KOPT-K1 (cell line): Measurements from ENCODE around the gene GALNT14.

Experiments used
- H3K27ac ChIP-seq: fragments of 200-600 bp; sonication (generic); 2 replicates; pipeline ENCODE4 v1.5.1; 2016; ENCODE audit warnings: antibody characterized with exemption, mild to moderate bottlenecking, low read depth, low read length; ENCODE audit not compliant: poor library complexity, severe bottlenecking
- H3K36me3 ChIP-seq: fragments of 200-600 bp; sonication (generic); 2 replicates; pipeline ENCODE4 v1.5.1; 2017; ENCODE audit warnings: antibody characterized with exemption, mild to moderate bottlenecking, low read length, moderate library complexity; ENCODE audit not compliant: insufficient read depth
- H3K9me3 ChIP-seq: fragments of 200-600 bp; sonication (generic); 2 replicates; pipeline ENCODE4 v1.5.1; 2017; ENCODE audit warnings: antibody characterized with exemption, low read length, mild to moderate bottlenecking; ENCODE audit not compliant: insufficient read depth, poor library complexity, severe bottlenecking

GALNT14 gene

DNA sequence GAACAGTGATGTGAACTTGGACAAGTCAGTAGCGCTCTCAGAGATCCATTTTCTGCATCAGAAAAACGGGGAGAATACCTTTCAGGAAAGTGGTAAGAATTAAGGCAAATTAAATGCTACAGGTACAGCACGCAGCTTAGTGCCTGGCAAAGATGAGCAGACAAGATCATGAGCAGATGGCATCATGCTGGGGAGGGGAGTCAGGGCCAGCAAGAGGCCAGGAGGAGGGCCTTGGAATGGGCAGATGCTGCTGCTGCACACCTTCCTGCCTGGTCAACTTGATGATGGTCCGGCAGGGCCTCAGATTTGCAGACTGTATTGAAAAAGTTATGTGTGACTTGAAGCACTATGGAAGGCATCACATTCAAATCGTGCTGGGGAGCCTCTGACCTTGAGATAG, 72.9 kb downstream of the GALNT14 start:
- no peak overlapping the region for H3K27ac ChIP-seq
- no peaks in the 10 kb centered on the region for H3K9me3 ChIP-seq
- H3K36me3 ChIP-seq, result no peaks in the 10 kb centered on the region

DNA sequence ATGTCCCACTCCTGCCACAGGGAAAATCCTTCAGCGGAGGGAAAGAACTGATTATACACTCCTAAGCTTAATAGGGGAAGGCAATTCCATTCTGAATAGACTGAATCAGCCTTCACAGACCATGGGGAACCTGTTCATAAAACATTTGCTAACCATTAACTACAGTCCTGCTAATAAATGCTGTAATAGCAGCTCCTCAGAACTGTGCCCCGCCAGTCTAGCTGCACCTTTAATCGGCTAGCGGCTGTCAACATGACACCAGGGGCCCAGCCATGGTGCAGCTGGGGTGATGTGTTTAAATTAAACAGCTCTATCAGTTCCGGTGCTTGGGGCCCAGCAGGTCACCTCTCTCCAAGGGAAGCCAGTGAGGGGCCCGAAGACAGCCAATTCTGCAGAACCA, 77.8 kb downstream of the GALNT14 start:
- H3K9me3 ChIP-seq, result no peaks in the 10 kb centered on the region
- H3K36me3 ChIP-seq, result no peaks in the 10 kb centered on the region
- H3K27ac ChIP-seq, result no peak overlapping the region

- Histone ChIP-seq H3K36me3 (no peaks in the 10 kb centered on the region), H3K27ac (no peak overlapping the region), H3K9me3 (no peaks in the 10 kb centered on the region)
Observed at GRCh38 chr2:31058096-31059035, 79.9 kb downstream of the GALNT14 start.

- Histone ChIP-seq H3K9me3 (no peaks in the 10 kb centered on the region), H3K36me3 (no peaks in the 10 kb centered on the region), H3K27ac (no peak overlapping the region)
Observed at GRCh38 chr2:31057691-31058090, 80.5 kb downstream of the GALNT14 start.

DNA sequence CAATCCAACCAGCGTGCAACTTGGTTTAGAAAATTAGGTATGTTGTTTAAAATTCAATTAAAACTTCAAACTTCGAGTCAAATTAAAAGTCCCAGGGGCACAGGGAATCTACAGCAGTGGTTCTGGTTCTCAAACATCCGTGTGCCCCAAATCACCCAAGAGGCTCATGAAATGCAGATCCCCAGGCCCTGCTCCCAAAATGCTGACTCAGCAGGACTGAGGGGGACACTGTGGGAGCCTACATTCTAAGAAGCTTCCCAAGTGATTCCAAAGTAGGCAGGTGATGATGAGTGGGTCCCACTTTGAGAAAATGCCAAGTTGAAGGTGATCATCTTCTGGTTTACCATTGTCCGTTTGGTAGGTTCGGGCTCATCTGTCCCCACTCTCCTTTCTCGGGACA, 82.3 kb downstream of the GALNT14 start:
- H3K9me3 ChIP-seq, result no peaks in the 10 kb centered on the region
- H3K27ac ChIP-seq, result no peak overlapping the region
- H3K36me3 ChIP-seq, result no peaks in the 10 kb centered on the region

DNA sequence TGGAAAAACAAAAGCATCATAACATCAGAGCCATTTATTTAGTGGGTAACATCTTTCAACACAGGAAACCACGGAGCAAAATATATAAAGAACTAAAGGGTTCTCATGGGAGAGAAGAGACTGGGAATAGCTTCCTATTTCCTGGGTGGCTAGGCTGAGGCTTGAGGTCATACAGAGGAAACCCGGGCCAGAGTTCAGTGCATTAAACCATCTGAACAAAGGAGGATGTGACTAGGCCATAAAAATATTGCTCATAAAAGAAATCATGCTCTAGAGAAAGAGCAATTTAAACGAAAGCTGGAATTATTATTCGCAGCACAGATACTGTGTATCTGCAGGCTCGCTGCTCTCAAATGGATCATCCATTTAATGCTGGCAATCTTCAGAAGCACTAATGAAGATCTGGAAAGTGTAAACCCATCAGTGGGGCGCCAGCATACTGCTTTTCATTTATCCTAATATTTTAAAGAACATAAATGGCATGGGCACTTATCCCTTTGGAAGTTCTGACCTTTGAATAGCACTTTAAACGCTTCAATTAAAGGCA, 83.3 kb downstream of the GALNT14 start:
- Histone ChIP-seq H3K9me3 (no peaks in the 10 kb centered on the region), H3K27ac (no peak overlapping the region), H3K36me3 (no peaks in the 10 kb centered on the region)

GRCh38 chr2:31053929-31054782, 84.1 kb downstream of the GALNT14 start:
- Histone ChIP-seq H3K27ac (no peak overlapping the region), H3K36me3 (no peaks in the 10 kb centered on the region), H3K9me3 (no peaks in the 10 kb centered on the region)

DNA sequence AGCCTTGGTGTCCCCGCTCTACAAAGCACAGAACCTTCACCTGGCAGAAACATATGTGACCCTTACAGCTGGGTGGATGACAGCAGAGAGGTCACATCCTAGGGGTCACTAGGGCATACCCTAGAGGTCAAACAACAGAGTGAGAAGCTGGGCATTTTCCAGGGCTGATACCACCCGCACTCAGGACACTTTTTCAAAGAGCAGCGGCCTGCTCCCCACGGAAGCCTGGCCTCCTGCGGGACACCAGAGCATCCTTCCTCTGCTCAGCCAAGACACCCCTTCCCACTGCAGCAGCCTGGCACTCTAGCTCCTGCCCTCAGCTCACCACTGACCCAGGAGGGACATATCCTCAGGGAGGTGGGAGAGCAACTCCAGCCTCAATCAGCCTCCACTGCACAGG, 86.0 kb downstream of the GALNT14 start:
- H3K9me3 ChIP-seq, result no peaks in the 10 kb centered on the region
- H3K36me3 ChIP-seq, result no peaks in the 10 kb centered on the region
- no peak overlapping the region for H3K27ac ChIP-seq

DNA sequence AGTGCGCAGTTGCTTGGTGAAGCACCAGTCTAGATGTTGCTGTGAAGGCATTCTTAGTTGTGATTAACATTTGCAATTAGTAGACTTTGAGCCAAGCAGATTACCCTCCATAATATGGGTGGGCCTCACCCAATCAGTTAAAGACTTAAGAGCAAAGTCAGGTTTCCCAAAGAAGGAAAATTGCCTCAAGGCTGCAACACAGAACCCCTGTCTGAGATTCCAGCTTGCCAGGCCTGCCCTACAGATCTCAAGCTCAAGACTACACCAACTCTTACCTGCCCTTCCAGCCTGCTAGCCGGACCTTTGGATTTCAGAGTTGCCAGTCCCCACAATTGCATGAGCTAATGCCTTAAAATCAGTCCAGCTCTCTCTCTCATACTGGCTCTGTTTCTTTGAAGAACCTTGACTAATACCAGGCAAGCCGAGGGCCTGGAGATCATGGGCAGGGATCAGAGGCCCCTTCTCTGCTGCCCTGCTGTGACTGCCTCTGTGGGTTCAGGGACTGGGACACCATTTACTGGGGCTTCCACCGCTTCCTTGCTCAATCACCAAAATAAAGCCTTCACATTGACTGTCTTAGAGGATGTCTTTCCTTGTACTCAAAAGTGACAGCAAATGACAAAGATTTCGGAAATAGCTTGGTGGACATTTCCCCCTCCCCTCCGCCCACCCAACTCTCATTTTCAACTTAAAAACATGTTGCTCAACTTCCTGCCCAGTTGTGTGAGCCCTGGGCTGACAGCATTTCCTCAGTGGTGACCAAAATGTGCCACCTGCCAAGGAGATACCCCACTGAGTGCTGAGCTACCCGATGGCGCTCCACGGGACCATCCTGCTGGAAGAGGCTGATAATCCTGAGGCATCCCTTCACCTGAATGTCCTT, 86.7 kb downstream of the GALNT14 start:
- Histone ChIP-seq H3K27ac (no peak overlapping the region), H3K9me3 (no peaks in the 10 kb centered on the region), H3K36me3 (no peaks in the 10 kb centered on the region)

DNA sequence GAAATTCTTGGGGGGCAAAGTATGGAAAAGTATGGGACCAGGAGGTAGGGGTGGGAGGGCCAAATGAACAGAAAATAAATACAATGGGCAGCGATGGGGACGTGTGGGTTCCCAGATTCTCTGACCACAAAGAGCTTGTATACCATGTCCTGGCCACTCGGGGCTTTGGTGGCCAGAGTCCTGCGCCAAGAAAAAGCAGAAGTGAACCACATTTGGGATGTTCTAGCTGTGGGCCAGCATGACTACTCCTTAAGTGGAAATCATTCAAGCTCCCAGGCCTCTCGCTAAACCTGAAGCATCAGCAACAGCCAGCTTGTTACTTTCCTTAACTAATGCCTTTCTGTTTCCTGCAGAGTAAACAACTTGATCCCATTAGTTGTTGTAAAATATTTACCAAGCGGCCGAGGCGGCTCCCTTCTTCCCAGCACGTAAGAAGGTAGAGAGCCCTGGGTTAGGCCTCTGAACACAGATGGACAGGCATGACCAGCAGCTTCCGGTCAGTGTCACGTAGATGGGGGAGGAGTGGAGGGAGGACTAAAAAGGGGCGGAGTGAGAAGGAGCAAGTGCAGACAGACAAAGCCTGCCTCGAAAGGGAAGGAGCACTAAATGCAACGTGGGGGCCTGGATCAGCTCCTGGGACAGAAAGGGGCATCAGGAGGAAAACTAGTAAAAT, 88.2 kb downstream of the GALNT14 start:
- Histone ChIP-seq H3K36me3 (no peaks in the 10 kb centered on the region), H3K27ac (no peak overlapping the region)

DNA sequence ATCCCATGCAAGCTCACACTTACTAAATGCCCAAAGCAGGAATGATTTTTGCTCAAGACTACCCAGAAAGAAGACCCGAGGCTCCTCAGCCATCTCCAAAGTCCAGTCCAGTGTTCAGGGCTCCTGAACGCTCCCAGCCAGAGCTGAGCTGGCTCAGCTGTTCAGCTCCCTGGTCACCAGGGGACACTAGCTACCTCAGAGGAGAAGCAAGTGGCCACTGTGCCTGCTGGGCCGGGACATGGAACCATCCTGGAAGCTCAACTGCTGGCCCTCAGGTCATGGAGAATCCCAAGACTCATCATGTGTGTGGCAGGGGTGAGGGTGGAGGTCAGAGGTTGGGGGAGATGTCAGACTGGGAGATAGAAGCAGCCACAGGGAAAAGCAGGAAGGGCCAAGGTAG, 89.0 kb downstream of the GALNT14 start:
- H3K9me3 ChIP-seq, result no peaks in the 10 kb centered on the region
- H3K36me3 ChIP-seq, result no peaks in the 10 kb centered on the region

More for the DNA sequence above, 88.2 kb downstream of the GALNT14 start:
- no peaks in the 10 kb centered on the region for H3K9me3 ChIP-seq

DNA sequence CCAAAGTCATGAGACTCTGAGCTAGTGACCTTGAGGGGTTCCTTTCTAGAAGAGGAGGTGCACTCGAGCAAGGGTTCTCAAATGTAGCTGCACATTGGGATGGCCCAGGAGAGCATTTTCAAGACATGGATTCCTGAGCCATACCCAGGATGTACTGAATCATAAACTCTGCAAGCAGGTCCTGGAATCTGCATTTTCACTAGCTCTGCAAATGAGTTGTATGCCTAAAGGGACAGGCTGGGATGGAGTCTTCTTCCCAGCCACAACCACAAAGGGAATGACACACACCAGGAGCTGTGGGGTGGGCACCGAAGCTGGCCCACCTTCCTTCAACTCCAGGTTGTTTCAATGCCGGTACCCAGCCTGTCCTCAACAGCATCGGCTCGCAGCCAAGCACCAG, 90.6 kb downstream of the GALNT14 start:
- H3K27ac ChIP-seq, result no peak overlapping the region
- no peaks in the 10 kb centered on the region for H3K9me3 ChIP-seq
- H3K36me3 ChIP-seq, result no peaks in the 10 kb centered on the region

More for the DNA sequence above, 89.0 kb downstream of the GALNT14 start:
- H3K27ac ChIP-seq, result no peak overlapping the region

GRCh38 chr2:31038385-31038784, 99.9 kb downstream of the GALNT14 start:
- peaks cover 18% of the 10 kb centered on the region for H3K9me3 ChIP-seq
- no peak overlapping the region for H3K27ac ChIP-seq
- no peaks in the 10 kb centered on the region for H3K36me3 ChIP-seq

DNA sequence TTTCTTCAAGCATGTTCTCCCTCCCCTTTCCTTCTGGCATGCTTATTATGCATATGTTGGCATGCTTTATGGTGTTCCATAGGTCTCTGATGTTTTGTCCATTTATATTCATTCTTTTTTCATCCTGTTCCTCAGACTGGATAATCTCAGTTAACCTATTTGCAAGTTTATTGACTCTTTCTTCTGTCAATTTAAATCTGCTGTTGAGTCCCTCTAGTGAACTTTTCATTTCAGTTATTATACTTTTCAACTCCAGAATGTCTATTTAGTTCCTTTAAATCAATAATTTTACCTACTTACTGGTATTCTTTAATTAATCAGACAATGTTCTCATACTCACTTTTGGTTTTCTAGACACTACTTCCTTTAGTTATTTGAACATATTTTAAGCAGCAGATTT, 101.2 kb downstream of the GALNT14 start:
- Histone ChIP-seq H3K27ac (no peak overlapping the region), H3K9me3 (peaks cover 18% of the 10 kb centered on the region), H3K36me3 (no peaks in the 10 kb centered on the region)
